ENCODE measurements around the gene SUSD3.

DNA sequence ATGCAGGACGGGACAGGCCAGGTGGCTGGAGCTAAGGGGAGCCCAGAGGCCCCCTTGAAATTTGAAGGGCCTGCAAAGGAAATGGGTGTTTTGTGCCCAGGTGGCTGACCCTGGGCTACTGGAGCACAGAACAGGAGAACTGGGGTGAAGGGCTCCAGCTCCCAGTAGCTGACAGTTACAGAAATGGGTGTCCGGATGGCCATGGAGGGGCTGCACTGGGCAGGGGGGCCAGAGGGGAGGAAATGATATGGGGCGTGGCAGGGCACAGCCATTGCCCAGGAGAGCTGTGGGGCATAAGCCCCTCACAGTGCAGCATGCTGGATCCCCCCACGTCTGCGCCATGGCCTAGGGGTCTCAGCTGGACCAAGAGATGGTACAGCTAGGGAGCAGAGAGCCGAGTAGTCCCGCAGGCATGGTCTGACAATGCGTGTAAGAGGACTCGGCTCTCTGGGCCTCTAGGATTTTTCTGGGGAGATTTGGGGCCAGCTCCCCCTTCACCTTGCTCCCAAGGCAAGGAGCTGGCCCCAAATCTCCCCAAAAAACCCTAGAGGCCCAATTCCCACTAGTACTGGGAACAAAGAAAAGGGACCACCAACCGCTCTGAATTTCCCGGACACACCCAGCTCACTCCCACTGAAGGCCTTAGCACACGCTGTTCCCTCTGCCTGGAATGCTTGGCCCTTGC lies 29.6 kb downstream of the SUSD3 start:
- TF ChIP-seq, protein P1, sequence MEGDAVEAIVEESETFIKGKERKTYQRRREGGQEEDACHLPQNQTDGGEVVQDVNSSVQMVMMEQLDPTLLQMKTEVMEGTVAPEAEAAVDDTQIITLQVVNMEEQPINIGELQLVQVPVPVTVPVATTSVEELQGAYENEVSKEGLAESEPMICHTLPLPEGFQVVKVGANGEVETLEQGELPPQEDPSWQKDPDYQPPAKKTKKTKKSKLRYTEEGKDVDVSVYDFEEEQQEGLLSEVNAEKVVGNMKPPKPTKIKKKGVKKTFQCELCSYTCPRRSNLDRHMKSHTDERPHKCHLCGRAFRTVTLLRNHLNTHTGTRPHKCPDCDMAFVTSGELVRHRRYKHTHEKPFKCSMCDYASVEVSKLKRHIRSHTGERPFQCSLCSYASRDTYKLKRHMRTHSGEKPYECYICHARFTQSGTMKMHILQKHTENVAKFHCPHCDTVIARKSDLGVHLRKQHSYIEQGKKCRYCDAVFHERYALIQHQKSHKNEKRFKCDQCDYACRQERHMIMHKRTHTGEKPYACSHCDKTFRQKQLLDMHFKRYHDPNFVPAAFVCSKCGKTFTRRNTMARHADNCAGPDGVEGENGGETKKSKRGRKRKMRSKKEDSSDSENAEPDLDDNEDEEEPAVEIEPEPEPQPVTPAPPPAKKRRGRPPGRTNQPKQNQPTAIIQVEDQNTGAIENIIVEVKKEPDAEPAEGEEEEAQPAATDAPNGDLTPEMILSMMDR (IDR thresholded peaks at IDR 0.05; ENCODE audit: low read depth, low read length, poor library complexity, severe bottlenecking) = no peak
- no peak for TF ChIP-seq EZH2phosphoT487 (IDR thresholded peaks at IDR 0.05; ENCODE audit: borderline replicate concordance, low read length)
